ENCODE results near the gene TARS3. TPM values are rescaled to one million over a fixed set of nuclear protein-coding genes. Genes with fewer than 3 reads are reported as not detected.

Gene TARS3
- total RNA-seq, 2 donors from 2014 or later = 10.3 to 10.9 TPM

DNA sequence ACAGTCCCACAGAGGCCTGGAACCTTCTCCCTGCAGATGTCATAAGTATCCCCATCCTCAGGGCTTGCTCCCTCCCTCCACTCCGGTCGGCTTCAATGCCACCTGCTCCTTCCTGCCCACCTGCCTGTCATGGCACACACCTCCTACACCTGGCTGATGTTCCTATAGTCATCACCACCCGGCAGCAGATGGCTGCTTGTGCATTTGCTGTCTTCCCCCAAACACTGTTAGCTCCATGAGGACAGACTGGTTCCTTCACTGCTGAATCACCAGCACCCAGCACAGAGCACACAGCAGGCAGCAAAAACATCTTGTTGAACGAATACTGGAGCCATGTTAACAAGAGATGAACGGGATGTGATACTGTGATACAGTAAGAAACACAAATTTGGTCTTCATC is 14.8 kb downstream of the TARS3 start:
- intact Hi-C loops (cut with DNase I) = no loop called here
- DNase-seq (ENCODE audit: low spot score) = no peak

GRCh38 chr15:101707983-101708382 is 16.3 kb downstream of the TARS3 start:
- intact Hi-C loops (cut with DNase I) = no loop called here

GRCh38 chr15:101702077-101702476 is 22.2 kb downstream of the TARS3 start:
- DNase-seq (ENCODE audit: low spot score) = no peak
- intact Hi-C loops (cut with DNase I) = no loop called here

More at GRCh38 chr15:101707983-101708382, 16.3 kb downstream of the TARS3 start:
- DNase-seq (ENCODE audit: low spot score) = no peak

DNA sequence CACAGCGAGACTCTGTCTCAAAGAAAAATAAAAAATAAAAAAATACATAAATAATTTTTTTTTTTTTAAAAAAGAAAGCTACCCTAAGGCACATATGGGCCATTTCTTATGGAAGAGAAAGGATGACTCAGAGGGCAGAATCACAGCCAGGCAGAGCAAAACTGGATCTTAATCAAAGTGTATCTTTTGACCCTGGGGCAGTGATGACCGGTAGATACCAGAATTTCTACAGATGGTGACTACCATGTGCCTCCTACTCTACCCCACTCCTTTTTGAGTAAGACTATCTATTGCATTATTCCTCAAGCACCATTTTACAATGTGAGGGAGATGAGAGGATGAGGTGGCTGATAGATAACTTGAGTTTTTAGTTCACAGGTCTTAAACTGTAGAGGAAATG is 26.0 kb downstream of the TARS3 start:
- intact Hi-C loops (cut with DNase I) = no loop called here
- DNase-seq (ENCODE audit: low spot score) = no peak

GRCh38 chr15:101697488-101697887 is 26.8 kb downstream of the TARS3 start:
- no peak for DNase-seq (ENCODE audit: low spot score)
- intact Hi-C loops (cut with DNase I) = no loop called here

DNA sequence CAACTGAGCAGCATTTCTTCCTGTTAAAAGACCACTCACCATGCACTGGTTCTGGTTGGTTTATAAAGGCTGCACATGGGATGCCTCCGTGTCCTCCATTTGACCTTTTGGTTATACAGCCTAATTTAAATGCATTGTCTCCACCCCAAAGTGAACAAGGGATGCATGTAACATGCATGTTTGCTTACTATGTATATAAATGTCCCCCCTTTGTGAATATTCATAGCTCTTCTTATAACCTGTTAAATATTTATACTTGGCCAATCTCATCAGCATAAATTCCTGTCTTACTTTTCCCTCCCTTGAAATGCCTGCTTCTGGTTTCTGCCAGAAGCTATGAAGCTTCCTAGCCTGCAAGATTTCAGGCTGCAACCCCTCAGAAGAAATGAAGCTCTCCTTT is 27.4 kb downstream of the TARS3 start:
- intact Hi-C loops (cut with DNase I) = no loop called here
- DNase-seq (ENCODE audit: low spot score) = no peak

DNA sequence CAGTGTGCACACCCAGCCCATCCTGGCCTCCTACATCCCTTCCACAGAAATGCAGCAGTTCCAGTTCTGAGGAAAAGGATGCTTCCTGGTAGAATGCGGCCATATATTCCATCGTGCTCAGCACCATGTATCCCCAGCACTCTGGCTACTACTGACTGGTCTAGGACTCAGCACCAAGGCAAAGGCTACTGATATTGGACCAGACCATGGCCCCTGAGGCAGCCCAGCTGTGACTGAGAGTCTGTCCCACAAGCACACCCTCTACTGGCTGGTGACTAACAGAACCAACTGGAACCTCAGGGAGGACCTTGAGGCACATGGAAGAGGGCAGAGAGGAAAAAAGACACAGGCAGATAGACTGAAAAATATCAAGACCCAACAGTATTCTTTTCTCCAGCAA is 30.0 kb downstream of the TARS3 start:
- no peak for DNase-seq (ENCODE audit: low spot score)
- intact Hi-C loops (cut with DNase I) = no loop called here

DNA sequence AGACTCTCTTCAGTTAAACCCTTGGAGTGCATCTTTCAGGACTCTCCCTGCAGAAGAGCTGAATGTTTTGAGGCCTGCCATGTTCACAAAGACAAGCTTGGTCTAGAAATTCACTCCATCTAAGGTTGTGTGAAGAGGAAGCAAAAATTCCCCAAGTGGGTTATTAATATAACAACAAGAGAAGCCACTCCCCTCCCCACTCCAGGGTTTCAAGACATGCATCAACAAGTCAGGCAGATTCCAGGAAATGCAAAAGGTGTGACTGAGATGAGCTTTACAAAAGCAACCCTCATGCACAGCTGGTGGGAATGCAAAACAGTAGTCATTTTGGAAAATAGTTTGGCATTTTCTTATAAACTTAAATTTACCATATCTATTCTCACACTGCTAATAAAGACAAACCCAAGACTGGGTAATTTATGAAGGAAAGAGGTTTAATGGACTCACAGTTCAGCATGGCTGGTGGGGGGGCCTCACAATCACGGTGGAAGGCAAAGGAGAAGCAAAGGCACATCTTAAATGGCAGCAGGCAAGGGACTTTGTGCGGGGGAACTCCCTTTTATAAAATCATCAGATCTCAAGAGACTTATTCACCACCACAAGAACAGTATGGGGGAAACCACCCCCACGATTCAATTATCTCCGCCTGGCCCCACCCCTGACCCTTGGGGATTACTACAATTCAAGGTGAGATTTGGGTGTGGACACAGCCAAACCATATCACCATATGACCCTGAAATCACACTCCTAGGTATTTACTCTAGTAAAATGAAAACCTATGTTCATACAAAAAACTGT is 31.3 kb downstream of the TARS3 start:
- no peak for DNase-seq (ENCODE audit: low spot score)
- intact Hi-C loops (cut with DNase I) = no loop called here

GRCh38 chr15:101689901-101690300 is 34.4 kb downstream of the TARS3 start:
- DNase-seq (ENCODE audit: low spot score) = no peak
- intact Hi-C loops (cut with DNase I) = no loop called here

- intact Hi-C loops (cut with DNase I) = no loop called here
- DNase-seq (ENCODE audit: low spot score) = no peak
Measured at GRCh38 chr15:101686718-101687117, 37.6 kb downstream of the TARS3 start.

DNA sequence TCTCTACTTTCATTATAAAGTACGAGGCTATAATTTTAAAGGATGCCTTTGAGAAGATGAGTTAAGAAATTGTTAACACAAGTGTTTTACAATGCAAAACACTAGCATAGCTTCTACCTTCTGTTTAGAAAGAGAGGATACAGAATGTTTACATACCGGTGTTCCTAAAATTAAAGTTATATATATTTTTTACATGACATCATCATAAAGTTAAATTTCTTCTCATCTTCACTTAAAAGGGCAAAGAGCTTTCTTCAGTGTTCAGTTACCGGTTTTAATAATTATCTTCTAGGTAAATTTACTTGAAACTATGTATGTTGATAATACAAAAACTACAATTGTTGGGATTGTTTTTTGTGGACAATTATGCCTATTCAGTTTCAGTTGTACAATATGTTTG is 39.4 kb downstream of the TARS3 start:
- intact Hi-C loops (cut with DNase I) = no loop called here

GRCh38 chr15:101684384-101684783 is 39.9 kb downstream of the TARS3 start:
- no peak for DNase-seq (ENCODE audit: low spot score)
- intact Hi-C loops (cut with DNase I) = no loop called here

More for the DNA sequence above, 39.4 kb downstream of the TARS3 start:
- no peak for DNase-seq (ENCODE audit: low spot score)

GRCh38 chr15:101679806-101680205 is 44.5 kb downstream of the TARS3 start:
- intact Hi-C loops (cut with DNase I) = no loop called here
- no peak for DNase-seq (ENCODE audit: low spot score)

GRCh38 chr15:101676921-101677329 is 47.3 kb downstream of the TARS3 start:
- intact Hi-C loops (cut with DNase I) = no loop called here
- no peak for DNase-seq (ENCODE audit: low spot score)

- DNase-seq (ENCODE audit: low spot score) = no peak
- intact Hi-C loops (cut with DNase I) = no loop called here
Measured at GRCh38 chr15:101675796-101676582, 48.3 kb downstream of the TARS3 start.

GRCh38 chr15:101675015-101675414 is 49.3 kb downstream of the TARS3 start:
- DNase-seq (ENCODE audit: low spot score) = no peak
- intact Hi-C loops (cut with DNase I) = no loop called here

GRCh38 chr15:101672298-101672697 is 52.0 kb downstream of the TARS3 start:
- no peak for DNase-seq (ENCODE audit: low spot score)

DNA sequence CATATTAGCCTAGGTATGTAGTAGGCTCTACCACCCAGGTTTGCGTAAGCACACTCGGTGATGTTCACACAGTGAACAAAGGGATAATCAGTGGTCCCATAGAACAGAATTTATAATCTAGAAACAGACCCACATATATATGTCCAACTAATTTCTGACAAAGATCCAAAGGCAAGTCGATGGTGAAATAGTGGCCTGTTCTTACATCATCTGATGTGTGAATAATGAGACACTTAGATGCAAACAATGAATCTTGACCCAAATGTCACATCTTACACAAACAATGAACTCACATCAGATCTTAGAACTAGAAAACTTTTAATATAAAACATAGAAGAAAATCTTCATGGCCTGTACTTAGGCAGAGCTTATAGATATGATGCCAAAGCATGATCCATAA is 54.5 kb downstream of the TARS3 start:
- intact Hi-C loops (cut with DNase I) = no loop called here
- DNase-seq (ENCODE audit: low spot score) = no peak

More at GRCh38 chr15:101672298-101672697, 52.0 kb downstream of the TARS3 start:
- intact Hi-C loops (cut with DNase I) = no loop called here

GRCh38 chr15:101667881-101668280 is 56.4 kb downstream of the TARS3 start:
- intact Hi-C loops (cut with DNase I) = no loop called here
- DNase-seq (ENCODE audit: low spot score) = no peak

DNA sequence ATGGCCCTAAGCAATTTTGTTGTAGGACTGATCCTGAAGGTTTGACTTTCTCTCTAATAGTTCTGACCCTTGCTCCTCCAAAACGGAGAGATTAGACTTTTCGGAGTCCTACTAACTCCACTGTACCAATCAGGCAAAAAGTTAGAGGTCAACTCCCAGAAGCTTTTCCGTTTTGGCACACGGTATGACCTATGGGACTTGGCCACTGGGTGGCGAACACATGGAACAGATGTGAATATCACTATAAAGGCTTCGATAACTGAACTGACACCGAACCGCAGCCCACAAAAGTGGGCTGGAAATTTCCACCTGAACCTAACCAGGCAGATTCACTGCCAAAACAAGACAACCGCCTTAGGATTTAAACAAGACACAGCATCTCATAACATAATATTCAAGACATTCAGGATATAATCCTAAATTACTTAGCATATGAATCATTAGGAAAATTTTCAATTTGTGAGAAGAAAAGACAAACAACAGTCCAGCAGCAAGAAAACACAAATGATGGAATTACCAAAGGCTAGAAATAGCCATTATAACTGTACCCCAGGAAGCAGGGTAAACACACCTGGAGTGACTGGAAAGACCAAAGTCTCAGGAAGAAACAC is 59.9 kb downstream of the TARS3 start:
- intact Hi-C loops (cut with DNase I) = no loop called here
- no peak for DNase-seq (ENCODE audit: low spot score)

Measured in posterior vena cava (tissue), 2 donors.